GM18511 (cell line): Measurements from ENCODE around the gene ABR.
"Not testable (repeated sequence)": the region's sequence is repeated elsewhere in the genome, so short reads cannot be mapped to it uniquely, and the experiment has no call there.

Source experiments
- ATAC-seq: cut with Tn5 transposase; IDR thresholded peaks from one replicate; pipeline ENCODE4 v1.9.1; 2021; ENCODE audit warnings: mild to moderate bottlenecking, moderate library complexity; ENCODE audit not compliant: unreplicated experiment

ABR gene

GRCh38 chr17:1202291-1202690 is 22.5 kb upstream of the ABR start:
- ATAC-seq, result no peak

- no peak for ATAC-seq
Observed at GRCh38 chr17:1201132-1201702, 21.4 kb upstream of the ABR start.

- ATAC-seq, result not testable (repeated sequence)
Observed at GRCh38 chr17:1199271-1199743, 19.5 kb upstream of the ABR start.

- peak; percentile 85 for ATAC-seq
Observed at GRCh38 chr17:1197781-1198490, 18.2 kb upstream of the ABR start.

- peak; percentile 26 for ATAC-seq
Observed at GRCh38 chr17:1197379-1197778, 17.6 kb upstream of the ABR start.

GRCh38 chr17:1196946-1197345 is 17.2 kb upstream of the ABR start:
- ATAC-seq, result no peak

GRCh38 chr17:1192911-1193699 is 13.3 kb upstream of the ABR start:
- no peak for ATAC-seq

- ATAC-seq, result no peak
Observed at GRCh38 chr17:1190751-1191331, 11.1 kb upstream of the ABR start.

GRCh38 chr17:1188812-1189504 is 9.2 kb upstream of the ABR start:
- ATAC-seq, result no peak

GRCh38 chr17:1186923-1187771 is 7.4 kb upstream of the ABR start:
- ATAC-seq, result no peak

- ATAC-seq, result no peak
Observed at GRCh38 chr17:1186214-1186820, 6.5 kb upstream of the ABR start.

- peak; percentile 59 for ATAC-seq
Observed at GRCh38 chr17:1183171-1183873, 3.5 kb upstream of the ABR start.

- ATAC-seq, result no peak
Observed at GRCh38 chr17:1182811-1183170, 3.0 kb upstream of the ABR start.

- ATAC-seq, result no peak
Observed at GRCh38 chr17:1181753-1182137, 2.0 kb upstream of the ABR start.

- no peak for ATAC-seq
Observed at GRCh38 chr17:1180958-1181752, 1.4 kb upstream of the ABR start.

- no peak for ATAC-seq
Observed at GRCh38 chr17:1179112-1179817, 516 bp downstream of the ABR start.

- no peak for ATAC-seq
Observed at GRCh38 chr17:1177016-1177700, 2.6 kb downstream of the ABR start.
